ENCODE results near the gene KAZN.

The KAZN gene

GRCh38 chr1:14914351-14914988, 316.0 kb downstream of the KAZN start:
- DNase-seq (ENCODE audit: low read depth) = no peak

- DNase-seq (ENCODE audit: low read depth) = peak; percentile 12
These were observed 317.0 kb downstream of the KAZN start for GRCh38 chr1:14915356-14916054.

GRCh38 chr1:14919289-14919688, 320.8 kb downstream of the KAZN start:
- no peak for DNase-seq (ENCODE audit: low read depth)

GRCh38 chr1:14919751-14920150, 321.3 kb downstream of the KAZN start:
- no peak for DNase-seq (ENCODE audit: low read depth)

- no peak for DNase-seq (ENCODE audit: low read depth)
These were observed 322.6 kb downstream of the KAZN start for GRCh38 chr1:14921057-14921456.

GRCh38 chr1:14922942-14923726, 324.6 kb downstream of the KAZN start:
- DNase-seq (ENCODE audit: low read depth) = no peak

- DNase-seq (ENCODE audit: low read depth) = no peak
These were observed 325.4 kb downstream of the KAZN start for GRCh38 chr1:14923727-14924452.

- DNase-seq (ENCODE audit: low read depth) = no peak
These were observed 326.2 kb downstream of the KAZN start for GRCh38 chr1:14924455-14925331.

- DNase-seq (ENCODE audit: low read depth) = no peak
These were observed 327.1 kb downstream of the KAZN start for GRCh38 chr1:14925336-14926136.

- no peak for DNase-seq (ENCODE audit: low read depth)
These were observed 327.7 kb downstream of the KAZN start for GRCh38 chr1:14926229-14926628.

- no peak for DNase-seq (ENCODE audit: low read depth)
These were observed 328.5 kb downstream of the KAZN start for GRCh38 chr1:14926818-14927575.

GRCh38 chr1:14928412-14928811, 329.9 kb downstream of the KAZN start:
- DNase-seq (ENCODE audit: low read depth) = no peak

- no peak for DNase-seq (ENCODE audit: low read depth)
These were observed 330.5 kb downstream of the KAZN start for GRCh38 chr1:14928886-14929546.

- no peak for DNase-seq (ENCODE audit: low read depth)
These were observed 331.2 kb downstream of the KAZN start for GRCh38 chr1:14929547-14930246.

GRCh38 chr1:14930247-14930965, 331.9 kb downstream of the KAZN start:
- DNase-seq (ENCODE audit: low read depth) = no peak

GRCh38 chr1:14932034-14932638, 333.7 kb downstream of the KAZN start:
- no peak for DNase-seq (ENCODE audit: low read depth)

- no peak for DNase-seq (ENCODE audit: low read depth)
These were observed 336.4 kb downstream of the KAZN start for GRCh38 chr1:14934867-14935266.
